NCI-H2081 treated with DMSO at 0.1 percent for 48 hours (cell line): ENCODE data around the gene KCNK7.
A peak's percentile ranks its signal among the peaks of the same experiment; 100 is the strongest.
"Not testable (repeated sequence)": the region's sequence is repeated elsewhere in the genome, so short reads cannot be mapped to it uniquely, and the experiment has no call there.

ENCODE experiments used
- DNase-seq: peaks from one replicate; lab custom pipeline; 2025; lab: John Stamatoyannopoulos, UW

KCNK7 gene

GRCh38 chr11:65572356-65573051 lies 23.1 kb downstream of the KCNK7 start, which contains the start of gene FAM89B:
Gene FAM89B, plus strand, starts transcription at chr11:65572538. Its CDS starts 132 bp downstream, at chr11:65572670.
- DNase-seq, result no peak

GRCh38 chr11:65571940-65572339 lies 23.7 kb downstream of the KCNK7 start:
- DNase-seq, result no peak

GRCh38 chr11:65571420-65571819 lies 24.2 kb downstream of the KCNK7 start:
- no peak for DNase-seq

GRCh38 chr11:65569973-65570918 lies 25.4 kb downstream of the KCNK7 start, which contains the start of gene ZNRD2:
Gene ZNRD2, plus strand, starts transcription at chr11:65570477. Its CDS starts 15 bp downstream, at chr11:65570492.
- peak; percentile 80 for DNase-seq

GRCh38 chr11:65569164-65569972 lies 26.2 kb downstream of the KCNK7 start:
- DNase-seq, result no peak

- DNase-seq, result no peak
Measured at GRCh38 chr11:65565624-65566453, 29.8 kb downstream of the KCNK7 start.

- DNase-seq, result not testable (repeated sequence)
Measured at GRCh38 chr11:65564879-65565559, 30.6 kb downstream of the KCNK7 start.

- DNase-seq, result no peak
Measured at GRCh38 chr11:65563601-65564000, 32.0 kb downstream of the KCNK7 start.

GRCh38 chr11:65562788-65563187 lies 32.8 kb downstream of the KCNK7 start:
- no peak for DNase-seq

- no peak for DNase-seq
Measured at GRCh38 chr11:65562020-65562419, 33.6 kb downstream of the KCNK7 start.

- no peak for DNase-seq
Measured at GRCh38 chr11:65560555-65561418, 34.8 kb downstream of the KCNK7 start.

- no peak for DNase-seq
Measured at GRCh38 chr11:65559951-65560537, 35.6 kb downstream of the KCNK7 start.

- no peak for DNase-seq
Measured at GRCh38 chr11:65559535-65559934, 36.1 kb downstream of the KCNK7 start.

GRCh38 chr11:65558930-65559509 lies 36.6 kb downstream of the KCNK7 start:
- no peak for DNase-seq

- no peak for DNase-seq
Measured at GRCh38 chr11:65558002-65558929, 37.3 kb downstream of the KCNK7 start, which contains the start of gene LTBP3. Gene LTBP3, minus strand, starts transcription at chr11:65558359. Its CDS starts 400 bp downstream, at chr11:65557959.

- DNase-seq, result no peak
Measured at GRCh38 chr11:65557280-65558001, 38.2 kb downstream of the KCNK7 start.
